Measurements from ENCODE around the gene CNTN5. TPM values are rescaled to one million over a fixed set of nuclear protein-coding genes. Genes with fewer than 3 reads are reported as not detected.

Gene CNTN5
- polyA plus RNA-seq, 1 donor from 2014 or later: 1.1 TPM

- no peak overlapping the region for H3K4me2 ChIP-seq (ENCODE audit: low read length)
- H3K27me3 ChIP-seq (ENCODE audit: insufficient read depth, low read depth, low read length): no peaks in the 10 kb centered on the region
- TF ChIP-seq SMC3 (conservative IDR thresholded peaks at IDR 0.05; ENCODE audit: poor library complexity) (no peak), EZH2 (IDR thresholded peaks at IDR 0.05; ENCODE audit: borderline replicate concordance, insufficient read depth, low read length, poor library complexity, severe bottlenecking) (no peak), CTCF (IDR thresholded peaks at IDR 0.05; ENCODE audit: poor library complexity, severe bottlenecking) (no peak), POLR2AphosphoS5 (IDR thresholded peaks at IDR 0.05) (no peak), MXI1 (conservative IDR thresholded peaks at IDR 0.05; ENCODE audit: poor library complexity, severe bottlenecking) (no peak), REST (IDR thresholded peaks at IDR 0.05; ENCODE audit: borderline replicate concordance) (no peak), TAF1 (IDR thresholded peaks at IDR 0.05; ENCODE audit: low read depth) (no peak), RAD21 (conservative IDR thresholded peaks at IDR 0.05) (no peak), EP300 (conservative IDR thresholded peaks at IDR 0.05; ENCODE audit: poor library complexity, severe bottlenecking) (no peak)
- H3K27ac ChIP-seq (ENCODE audit: low read length): no peak overlapping the region
- no peak overlapping the region for H2AFZ ChIP-seq (ENCODE audit: low read depth, low read length)
- no peak overlapping the region for H3K4me3 ChIP-seq (ENCODE audit: low read length)
- H3K9ac ChIP-seq (ENCODE audit: low read length): no peak overlapping the region
- no peaks in the 10 kb centered on the region for H3K9me2 ChIP-seq (ENCODE audit: insufficient read depth, low read length)
- H3K9me3 ChIP-seq (ENCODE audit: low read length): no peaks in the 10 kb centered on the region
- no peaks in the 10 kb centered on the region for H3K79me2 ChIP-seq (replicated peaks; ENCODE audit: insufficient read depth, low read length)
- H4K20me1 ChIP-seq (ENCODE audit: insufficient read depth): no peaks in the 10 kb centered on the region
- no peaks in the 10 kb centered on the region for H3F3A ChIP-seq (ENCODE audit: insufficient read depth, low read length, poor library complexity, severe bottlenecking)
- no peaks in the 10 kb centered on the region for H3K36me3 ChIP-seq (ENCODE audit: insufficient read depth, low read length)
Measured at GRCh38 chr11:99177446-99177845, 156.7 kb downstream of the CNTN5 start.

GRCh38 chr11:99184146-99184545 is 163.4 kb downstream of the CNTN5 start:
- Histone ChIP-seq H3K9me3 (ENCODE audit: low read length) (no peaks in the 10 kb centered on the region), H2AFZ (ENCODE audit: low read depth, low read length) (no peak overlapping the region), H3K27me3 (ENCODE audit: insufficient read depth, low read depth, low read length) (no peaks in the 10 kb centered on the region), H3F3A (ENCODE audit: insufficient read depth, low read length, poor library complexity, severe bottlenecking) (no peaks in the 10 kb centered on the region), H3K9me2 (ENCODE audit: insufficient read depth, low read length) (no peaks in the 10 kb centered on the region), H3K4me3 (ENCODE audit: low read length) (no peak overlapping the region), H3K79me2 (replicated peaks; ENCODE audit: insufficient read depth, low read length) (no peaks in the 10 kb centered on the region), H4K20me1 (ENCODE audit: insufficient read depth) (no peaks in the 10 kb centered on the region), H3K36me3 (ENCODE audit: insufficient read depth, low read length) (no peaks in the 10 kb centered on the region), H3K9ac (ENCODE audit: low read length) (no peak overlapping the region), H3K4me2 (ENCODE audit: low read length) (no peak overlapping the region), H3K27ac (ENCODE audit: low read length) (no peak overlapping the region)
- no peak for TF ChIP-seq SMC3 (conservative IDR thresholded peaks at IDR 0.05; ENCODE audit: poor library complexity)
- TF ChIP-seq MXI1 (conservative IDR thresholded peaks at IDR 0.05; ENCODE audit: poor library complexity, severe bottlenecking): no peak
- TF ChIP-seq EZH2 (IDR thresholded peaks at IDR 0.05; ENCODE audit: borderline replicate concordance, insufficient read depth, low read length, poor library complexity, severe bottlenecking): no peak
- TF ChIP-seq POLR2AphosphoS5 (IDR thresholded peaks at IDR 0.05): no peak
- no peak for TF ChIP-seq EP300 (conservative IDR thresholded peaks at IDR 0.05; ENCODE audit: poor library complexity, severe bottlenecking)
- no peak for TF ChIP-seq REST (IDR thresholded peaks at IDR 0.05; ENCODE audit: borderline replicate concordance)
- TF ChIP-seq TAF1 (IDR thresholded peaks at IDR 0.05; ENCODE audit: low read depth): no peak
- no peak for TF ChIP-seq CTCF (IDR thresholded peaks at IDR 0.05; ENCODE audit: poor library complexity, severe bottlenecking)
- TF ChIP-seq RAD21 (conservative IDR thresholded peaks at IDR 0.05): no peak
